Psoas muscle (tissue), 8 donors: Measurements from ENCODE around the gene PIK3R6. TPM values are rescaled to one million over a fixed set of nuclear protein-coding genes. Genes with fewer than 3 reads are reported as not detected.

ENCODE experiments used
- ATAC-seq, 4 donors: fragments of 200-7000 bp; cut with Tn5 transposase; one replicate each; pipeline ENCODE4 v1.9.1; 2020; ENCODE audit warnings: moderate library complexity in 3 of 4, mild to moderate bottlenecking in 2 of 4
- DNase-seq, 2 donors: peaks; one replicate each; pipeline ENCODE4 v3.0.0-alpha.2; 2020
- H3K27ac ChIP-seq: fragments of 200-600 bp; one replicate; pipeline ENCODE4 v1.8.0; 2022
- H3K27me3 ChIP-seq, 3 donors: fragments of 200-600 bp in 1 of 3; one replicate each; pipeline versions ENCODE4 v1.6.1 to v1.8.0; 2013 to 2022; ENCODE audit warnings: low read length in 2 of 3, mild to moderate bottlenecking in 2 of 3, moderate library complexity in 1 of 3; ENCODE audit not compliant: insufficient read depth in 3 of 3
- H3K36me3 ChIP-seq, 2 donors: fragments of 200-600 bp in 1 of 2; one replicate each; pipeline versions ENCODE4 v1.6.1 to v1.8.0; 2013 to 2022; ENCODE audit warnings: low read depth in 1 of 2, mild to moderate bottlenecking in 1 of 2, moderate library complexity in 1 of 2; ENCODE audit not compliant: insufficient read depth in 1 of 2
- H3K4me1 ChIP-seq: fragments of 200-600 bp; one replicate; pipeline ENCODE4 v1.8.0; 2022
- H3K4me3 ChIP-seq: fragments of 200-600 bp; one replicate; pipeline ENCODE4 v1.8.0; 2022; ENCODE audit warnings: mild to moderate bottlenecking
- H3K9me3 ChIP-seq: fragments of 200-600 bp; one replicate; pipeline ENCODE4 v1.8.0; 2022
- CTCF ChIP-seq: fragments of 200-600 bp; IDR thresholded peaks from one replicate; pipeline ENCODE4 v1.8.0; 2022; ENCODE audit warnings: antibody characterized with exemption
- WGBS, 3 donors: extraction: QIAGEN DNeasy Blood & Tissue Kit; methylation state at CpG; one replicate each; pipeline versions ENCODE4 v1.1.6 to v1.1.7; 2013; 5-methylcytosine and 5-hydroxymethylcytosine counted together
- intact Hi-C, 2 donors: fragments of 100-400 bp; cut with DNase I; formaldehyde crosslinking; loops; one replicate each; pipeline versions ENCODE4 v1.11.0 to v1.14.2; 2022
- polyA plus RNA-seq, 3 donors: library from polyadenylated mRNA; stranded (reverse); fragments of 200-250 nt; gene quantifications; one replicate each; pipeline ENCODE4 v1.2.3, GENCODE V29; 2013
- total RNA-seq, 4 donors: library from RNA; stranded (reverse); fragmentation: NEBNext Ultra II Directional in 2 of 4; extraction: Animal tissue kit (Norgen Biotek cat#: 25700) in 2 of 4; gene quantifications; one replicate each; pipeline versions ENCODE4 v1.2.1 to v1.2.4, GENCODE V29; 2021 to 2023
- donor health status: healthy with polysubstance abuse.
- donor health status: DM: no; HTN: no; CAD: no; lungs with moderate emphysema.
- donor health status: Bipolar disorder and iron deficiency.
- donor health status: healthy.
- donor health status: DM: yes; HTN: yes; CAD: no.
- donor health status: DM: no; HTN: no; CAD: no.
- donor health status: DM: no; HTN: no; CAD: no.
- donor health status: DM: yes; HTN: yes; CAD: no.

The PIK3R6 gene
- total and polyA plus RNA-seq, 7 donors, result 0.08 to 0.58 (median 0.32) TPM

- no peaks in the 10 kb centered on the region for H3K9me3 ChIP-seq
- no peak overlapping the region for H3K4me3 ChIP-seq
- H3K36me3 ChIP-seq, result no peaks in the 10 kb centered on the region
- no peak overlapping the region for H3K27ac ChIP-seq
- 76 to 83% (median 77%) methylated on average over 7 of the region's 7 CpGs for WGBS, 3 donors
- no peaks in the 10 kb centered on the region for H3K27me3 ChIP-seq
- H3K4me1 ChIP-seq, result no peaks in the 10 kb centered on the region
- ATAC-seq, result no peak
- intact Hi-C loops, result no loop called here
- no peak for TF ChIP-seq CTCF
- no peak for DNase-seq
Measured at GRCh38 chr17:8865811-8866210, 1.7 kb downstream of the PIK3R6 start.

DNA sequence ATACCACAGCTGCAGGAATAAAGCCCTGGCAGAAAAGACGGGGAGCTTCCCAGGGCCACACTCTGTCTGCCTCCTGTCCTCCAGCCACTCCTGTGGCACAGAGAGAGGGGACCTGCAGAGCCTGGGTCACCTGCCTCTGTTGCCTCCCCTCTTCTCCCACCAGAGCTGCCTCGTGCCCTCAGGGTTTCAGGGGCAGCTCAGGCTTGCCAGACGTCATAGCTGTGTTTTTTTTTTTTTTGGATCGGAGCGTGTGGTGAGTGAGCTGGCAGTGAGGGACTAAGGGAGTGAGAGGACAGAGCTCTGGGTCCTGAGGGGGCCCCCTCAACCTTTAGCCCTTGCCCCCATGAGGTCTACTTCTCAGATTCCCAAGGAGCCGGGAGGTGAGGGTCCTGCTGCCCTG, 2.1 kb downstream of the PIK3R6 start:
- no peaks in the 10 kb centered on the region for H3K36me3 ChIP-seq
- no peaks in the 10 kb centered on the region for H3K4me1 ChIP-seq
- no peak overlapping the region for H3K27ac ChIP-seq
- DNase-seq, result no peak
- no peak for TF ChIP-seq CTCF
- ATAC-seq, result no peak
- 22 to 25% (median 24%) methylated on average over 6 of the region's 6 CpGs for WGBS, 3 donors
- H3K4me3 ChIP-seq, result no peak overlapping the region
- intact Hi-C loops, result no loop called here
- no peaks in the 10 kb centered on the region for H3K27me3 ChIP-seq
- H3K9me3 ChIP-seq, result no peaks in the 10 kb centered on the region

GRCh38 chr17:8862213-8863056, 5.0 kb downstream of the PIK3R6 start:
- no peak overlapping the region for H3K4me3 ChIP-seq
- ATAC-seq, result no peak
- 69 to 74% (median 70%) methylated on average over 9 of the region's 9 CpGs for WGBS, 3 donors
- no peaks in the 10 kb centered on the region for H3K4me1 ChIP-seq
- no peaks in the 10 kb centered on the region for H3K36me3 ChIP-seq
- H3K27me3 ChIP-seq, result no peaks in the 10 kb centered on the region
- H3K27ac ChIP-seq, result no peak overlapping the region
- no peaks in the 10 kb centered on the region for H3K9me3 ChIP-seq
- DNase-seq, result no peak
- intact Hi-C loops, result no loop called here
- TF ChIP-seq CTCF, result no peak

- intact Hi-C loops, result no loop called here
- no peak overlapping the region for H3K27ac ChIP-seq
- H3K36me3 ChIP-seq, result no peaks in the 10 kb centered on the region
- DNase-seq (no peak), ATAC-seq (no peak)
- WGBS, 3 donors, result 75 to 85% (median 79%) methylated on average over 7 of the region's 7 CpGs
- H3K27me3 ChIP-seq, result no peaks in the 10 kb centered on the region
- TF ChIP-seq CTCF, result no peak
- no peaks in the 10 kb centered on the region for H3K9me3 ChIP-seq
- H3K4me1 ChIP-seq, result no peaks in the 10 kb centered on the region
- H3K4me3 ChIP-seq, result no peak overlapping the region
Measured at GRCh38 chr17:8861495-8862181, 5.8 kb downstream of the PIK3R6 start.
